ENCODE data around the gene NMT1.

Gene NMT1

DNA sequence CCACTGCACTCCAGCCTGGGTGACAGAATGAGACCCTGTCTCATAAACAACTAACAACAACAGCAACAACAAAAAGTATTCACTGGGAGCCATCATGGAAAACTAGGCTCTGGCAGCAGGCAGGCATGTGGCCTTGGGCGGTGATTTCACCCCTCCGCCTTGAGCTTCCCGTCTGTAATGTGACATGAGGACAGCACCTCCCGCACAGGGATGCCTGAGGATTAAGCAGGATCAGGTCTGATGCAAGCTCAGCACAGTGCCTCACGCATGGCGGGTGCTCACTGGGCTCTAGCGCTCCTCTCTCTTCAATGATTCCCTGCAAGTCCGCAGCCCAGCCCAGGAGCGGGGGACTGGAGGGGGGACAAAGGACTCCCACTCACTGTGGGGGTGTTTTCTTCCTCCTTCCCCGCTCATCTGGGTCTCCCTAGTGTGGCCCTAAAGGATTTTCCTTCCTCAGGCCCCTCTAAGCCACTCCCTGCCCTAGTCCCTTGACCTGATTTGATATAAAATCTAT lies 68.4 kb downstream of the NMT1 start (continued):
- no peak for TF ChIP-seq ZNF133 (tag by site-specific recombination; IDR thresholded peaks at IDR 0.05)
- no peak for TF ChIP-seq ZNF704 (tag by site-specific recombination; IDR thresholded peaks at IDR 0.05)
- 0 out of 2 replicates have a peak, but pooled peaks have one; percentile 52 for TF ChIP-seq ZNF596 (tag by site-specific recombination; IDR thresholded peaks at IDR 0.05)
- no peak for TF ChIP-seq TCF7L2 (IDR thresholded peaks at IDR 0.05; ENCODE audit: borderline replicate concordance, low read depth, low read length)
- TF ChIP-seq, protein P1, sequence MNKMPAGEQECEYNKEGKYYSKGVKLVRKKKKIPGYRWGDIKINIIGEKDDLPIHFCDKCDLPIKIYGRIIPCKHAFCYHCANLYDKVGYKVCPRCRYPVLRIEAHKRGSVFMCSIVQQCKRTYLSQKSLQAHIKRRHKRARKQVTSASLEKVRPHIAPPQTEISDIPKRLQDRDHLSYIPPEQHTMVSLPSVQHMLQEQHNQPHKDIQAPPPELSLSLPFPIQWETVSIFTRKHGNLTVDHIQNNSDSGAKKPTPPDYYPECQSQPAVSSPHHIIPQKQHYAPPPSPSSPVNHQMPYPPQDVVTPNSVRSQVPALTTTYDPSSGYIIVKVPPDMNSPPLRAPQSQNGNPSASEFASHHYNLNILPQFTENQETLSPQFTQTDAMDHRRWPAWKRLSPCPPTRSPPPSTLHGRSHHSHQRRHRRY (tag by site-specific recombination; IDR thresholded peaks at IDR 0.05): no peak
- no peak for TF ChIP-seq MYNN (tag by site-specific recombination; IDR thresholded peaks at IDR 0.05; ENCODE audit: borderline replicate concordance)
- TF ChIP-seq ZSCAN23 (tag by site-specific recombination; IDR thresholded peaks at IDR 0.05): no peak
- TF ChIP-seq SETDB1 (IDR thresholded peaks at IDR 0.05; ENCODE audit: insufficient read length, low read length): no peak
- TF ChIP-seq ZNF530 (tag by site-specific recombination; IDR thresholded peaks at IDR 0.05; ENCODE audit: low read depth): no peak
- TF ChIP-seq ZNF660 (tag by site-specific recombination; IDR thresholded peaks at IDR 0.05): no peak
- no peak for TF ChIP-seq OVOL3 (tag by site-specific recombination; IDR thresholded peaks at IDR 0.05)
- TF ChIP-seq SCRT2 (tag by site-specific recombination; IDR thresholded peaks at IDR 0.05): no peak
- peak; percentile 61 for TF ChIP-seq ZNF600 (tag by site-specific recombination; IDR thresholded peaks at IDR 0.05)
- no peak for TF ChIP-seq ZNF76 (tag by site-specific recombination; IDR thresholded peaks at IDR 0.05; ENCODE audit: borderline replicate concordance, low read depth)
- no peak for TF ChIP-seq SP2 (tag by site-specific recombination; IDR thresholded peaks at IDR 0.05)
- peak; percentile 38; the same call in 1 of the 2 replicates for TF ChIP-seq ZNF2 (tag by site-specific recombination; IDR thresholded peaks at IDR 0.05)
- no peak for TF ChIP-seq ZNF623 (tag by site-specific recombination; IDR thresholded peaks at IDR 0.05)
- no peak for TF ChIP-seq ZNF426 (tag by site-specific recombination; IDR thresholded peaks at IDR 0.05)
- peak; percentile 58; the same call in 1 of the 2 replicates for TF ChIP-seq SP7 (tag by site-specific recombination; IDR thresholded peaks at IDR 0.05)
- TF ChIP-seq ZNF155 (tag by site-specific recombination; IDR thresholded peaks at IDR 0.05): no peak
- TF ChIP-seq IKZF3 (tag by site-specific recombination; IDR thresholded peaks at IDR 0.05): peak; percentile 78
- TF ChIP-seq ZNF169 (tag by site-specific recombination; IDR thresholded peaks at IDR 0.05): no peak
- no peak for TF ChIP-seq TRIM28 (IDR thresholded peaks at IDR 0.05; ENCODE audit: borderline replicate concordance, low read length)
- TF ChIP-seq ZBTB48 (tag by site-specific recombination; IDR thresholded peaks at IDR 0.05): 0 out of 2 replicates have a peak, but pooled peaks have one; percentile 29
- TF ChIP-seq ZNF510 (tag by site-specific recombination; IDR thresholded peaks at IDR 0.05; ENCODE audit: insufficient replicate concordance): no peak
- TF ChIP-seq ZIC2 (tag by site-specific recombination; IDR thresholded peaks at IDR 0.05): peak; percentile 26; the same call in 1 of the 2 replicates
- no peak for TF ChIP-seq ZNF677 (tag by site-specific recombination; IDR thresholded peaks at IDR 0.05)
- no peak for TF ChIP-seq ZNF354C (tag by site-specific recombination; IDR thresholded peaks at IDR 0.05; ENCODE audit: borderline replicate concordance, low read depth)
- TF ChIP-seq ZNF37A (tag by site-specific recombination; IDR thresholded peaks at IDR 0.05): no peak
- TF ChIP-seq TSHZ1 (tag by site-specific recombination; IDR thresholded peaks at IDR 0.05; ENCODE audit: borderline replicate concordance): no peak
- no peak for TF ChIP-seq KLF17 (tag by site-specific recombination; IDR thresholded peaks at IDR 0.05)
- TF ChIP-seq ZNF544 (tag by site-specific recombination; IDR thresholded peaks at IDR 0.05): no peak

All from HEK293 (cell line).